DOHH2 (cell line): ENCODE data around the gene JAML.

Source experiments
- H3F3A ChIP-seq: fragments of 200-600 bp; sonication (generic), shearing (Covaris generic); 2 replicates; pipeline ENCODE4 v1.6.0; 2016; ENCODE audit warnings: antibody characterized with exemption, mild to moderate bottlenecking; ENCODE audit not compliant: control insufficient read depth, insufficient read depth
- H3K27ac ChIP-seq: fragments of 200-600 bp; sonication (generic); 2 replicates; pipeline ENCODE4 v1.5.1; 2014; ENCODE audit warnings: low read depth, mild to moderate bottlenecking, low read length, moderate library complexity
- H3K27me3 ChIP-seq: fragments of 200-600 bp; sonication (generic); 2 replicates; pipeline ENCODE4 v1.6.1; 2014; ENCODE audit warnings: mild to moderate bottlenecking, low read length, mixed read lengths; ENCODE audit not compliant: control insufficient read depth
- H3K36me3 ChIP-seq: fragments of 200-600 bp; sonication (generic); 2 replicates; pipeline ENCODE4 v1.6.1; 2014; ENCODE audit warnings: mild to moderate bottlenecking, low read length, moderate library complexity, mixed read lengths; ENCODE audit not compliant: control insufficient read depth
- H3K4me1 ChIP-seq: fragments of 200-600 bp; sonication (generic); 2 replicates; pipeline ENCODE4 v1.6.1; 2014; ENCODE audit warnings: mild to moderate bottlenecking, low read length, mixed read lengths; ENCODE audit not compliant: control insufficient read depth
- H3K4me2 ChIP-seq: fragments of 200-600 bp; sonication (generic); 2 replicates; pipeline ENCODE4 v1.6.0; 2014; ENCODE audit warnings: mild to moderate bottlenecking, low read length, moderate library complexity
- H3K4me3 ChIP-seq: fragments of 200-600 bp; sonication (generic); 2 replicates; pipeline ENCODE4 v1.5.1; 2014; ENCODE audit warnings: mild to moderate bottlenecking, low read length, mixed read lengths
- H3K79me2 ChIP-seq: fragments of 200-600 bp; sonication (generic); 2 replicates; pipeline ENCODE4 v1.6.1; 2014; ENCODE audit warnings: mild to moderate bottlenecking, low read length, mixed read lengths; ENCODE audit not compliant: control insufficient read depth
- H3K9me2 ChIP-seq: fragments of 200-600 bp; sonication (generic); replicated peaks from 2 replicates; pipeline ENCODE4 v1.6.1; 2014; ENCODE audit warnings: mild to moderate bottlenecking, low read length, mixed read lengths; ENCODE audit not compliant: control insufficient read depth
- H3K9me3 ChIP-seq: fragments of 200-600 bp; sonication (generic); 2 replicates; pipeline ENCODE4 v1.6.1; 2014; ENCODE audit warnings: antibody characterized with exemption, low read length, mixed read lengths; ENCODE audit not compliant: control insufficient read depth, insufficient read depth
- H4K20me1 ChIP-seq: fragments of 200-600 bp; sonication (generic); 2 replicates; pipeline ENCODE4 v1.6.0; 2014; ENCODE audit warnings: low read depth, mild to moderate bottlenecking, antibody characterized with exemption, low read length, moderate library complexity; ENCODE audit not compliant: control insufficient read depth, insufficient read depth
- EZH2phosphoT487 ChIP-seq: fragments of 200-600 bp; sonication (generic); IDR thresholded peaks from 2 replicates; pipeline ENCODE4 v1.6.1; 2017; ENCODE audit warnings: borderline replicate concordance, mild to moderate bottlenecking, antibody characterized with exemption, low read length, moderate library complexity, mixed read lengths
- TF ChIP-seq, protein P1 (sequence below): fragments of 200-600 bp; sonication (generic); IDR thresholded peaks from one replicate; pipeline ENCODE4 v1.5.1; 2014; ENCODE audit warnings: antibody characterized with exemption, mild to moderate bottlenecking, low read depth, low read length; ENCODE audit not compliant: poor library complexity, severe bottlenecking

Gene JAML

DNA sequence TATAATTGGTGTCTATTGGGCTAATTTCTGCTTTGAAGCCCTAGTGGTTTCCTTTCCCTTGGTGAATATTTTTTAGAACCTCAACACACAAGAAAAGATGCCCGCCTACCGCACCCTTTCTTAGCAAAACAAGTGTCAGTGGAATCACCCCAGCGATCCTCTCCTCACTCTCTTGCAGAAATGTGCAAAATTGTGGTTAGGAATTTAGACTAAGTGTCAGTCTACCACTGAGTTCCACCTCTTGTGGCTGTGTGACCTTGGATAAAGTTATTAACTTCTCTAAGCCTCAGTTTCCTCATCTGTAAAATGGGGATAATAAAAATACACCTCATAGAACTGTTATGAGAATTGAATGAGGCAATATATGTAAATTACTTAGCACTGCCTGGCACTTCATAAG, 5.3 kb upstream of the JAML start:
- Histone ChIP-seq H3K36me3 (no peaks in the 10 kb centered on the region; the same call in 1 of the 2 replicates), H4K20me1 (no peaks in the 10 kb centered on the region), H3K27me3 (no peaks in the 10 kb centered on the region), H3K4me3 (no peak overlapping the region), H3K4me1 (peaks cover 47% of the 10 kb centered on the region), H3K4me2 (no peak overlapping the region), H3F3A (peaks cover 4% of the 10 kb centered on the region; the same call in 1 of the 2 replicates), H3K27ac (no peak overlapping the region), H3K9me2 (no peaks in the 10 kb centered on the region), H3K79me2 (no peaks in the 10 kb centered on the region), H3K9me3 (no peaks in the 10 kb centered on the region)
- no peak for TF ChIP-seq EZH2phosphoT487
- TF ChIP-seq, protein P1, sequence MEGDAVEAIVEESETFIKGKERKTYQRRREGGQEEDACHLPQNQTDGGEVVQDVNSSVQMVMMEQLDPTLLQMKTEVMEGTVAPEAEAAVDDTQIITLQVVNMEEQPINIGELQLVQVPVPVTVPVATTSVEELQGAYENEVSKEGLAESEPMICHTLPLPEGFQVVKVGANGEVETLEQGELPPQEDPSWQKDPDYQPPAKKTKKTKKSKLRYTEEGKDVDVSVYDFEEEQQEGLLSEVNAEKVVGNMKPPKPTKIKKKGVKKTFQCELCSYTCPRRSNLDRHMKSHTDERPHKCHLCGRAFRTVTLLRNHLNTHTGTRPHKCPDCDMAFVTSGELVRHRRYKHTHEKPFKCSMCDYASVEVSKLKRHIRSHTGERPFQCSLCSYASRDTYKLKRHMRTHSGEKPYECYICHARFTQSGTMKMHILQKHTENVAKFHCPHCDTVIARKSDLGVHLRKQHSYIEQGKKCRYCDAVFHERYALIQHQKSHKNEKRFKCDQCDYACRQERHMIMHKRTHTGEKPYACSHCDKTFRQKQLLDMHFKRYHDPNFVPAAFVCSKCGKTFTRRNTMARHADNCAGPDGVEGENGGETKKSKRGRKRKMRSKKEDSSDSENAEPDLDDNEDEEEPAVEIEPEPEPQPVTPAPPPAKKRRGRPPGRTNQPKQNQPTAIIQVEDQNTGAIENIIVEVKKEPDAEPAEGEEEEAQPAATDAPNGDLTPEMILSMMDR = no peak

DNA sequence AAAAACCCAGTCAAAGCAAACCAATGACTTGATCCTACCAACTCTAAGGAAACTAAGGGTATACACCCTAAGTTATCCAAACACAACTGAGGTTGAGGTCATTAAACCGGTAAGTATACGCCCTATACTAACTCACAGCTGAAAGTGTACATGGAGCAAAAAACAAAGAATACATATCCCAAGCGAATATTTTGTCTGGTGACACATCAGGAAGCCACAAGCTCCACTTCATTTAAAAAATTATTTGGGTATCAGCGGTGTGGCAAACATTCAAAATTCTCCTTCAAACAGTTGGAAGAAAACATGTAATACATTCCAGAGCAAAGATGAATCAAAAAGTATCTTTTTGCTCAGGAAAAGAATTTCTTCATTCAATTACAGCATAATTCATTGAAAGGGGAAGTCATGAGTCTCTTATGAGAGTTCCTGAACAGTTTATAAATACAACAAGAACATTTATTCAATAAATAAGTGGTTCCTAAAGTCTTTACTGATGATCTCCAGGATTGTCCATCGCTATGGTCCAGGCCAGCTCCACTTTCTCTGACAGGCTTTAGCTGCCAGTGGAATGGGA, 4.5 kb upstream of the JAML start:
- no peak for TF ChIP-seq EZH2phosphoT487
- TF ChIP-seq, protein P1 = no peak
- no peak overlapping the region for H3K4me3 ChIP-seq
- H3K79me2 ChIP-seq = no peaks in the 10 kb centered on the region
- peaks cover 4% of the 10 kb centered on the region; the same call in 1 of the 2 replicates for H3F3A ChIP-seq
- H3K9me3 ChIP-seq = no peaks in the 10 kb centered on the region
- H3K36me3 ChIP-seq = no peaks in the 10 kb centered on the region; the same call in 1 of the 2 replicates
- no peaks in the 10 kb centered on the region for H4K20me1 ChIP-seq
- peak overlapping the region; percentile 19; the same call in 1 of the 2 replicates for H3K27ac ChIP-seq
- H3K27me3 ChIP-seq = no peaks in the 10 kb centered on the region
- H3K9me2 ChIP-seq = no peaks in the 10 kb centered on the region
- no peak overlapping the region for H3K4me2 ChIP-seq
- H3K4me1 ChIP-seq = peaks cover 54% of the 10 kb centered on the region

DNA sequence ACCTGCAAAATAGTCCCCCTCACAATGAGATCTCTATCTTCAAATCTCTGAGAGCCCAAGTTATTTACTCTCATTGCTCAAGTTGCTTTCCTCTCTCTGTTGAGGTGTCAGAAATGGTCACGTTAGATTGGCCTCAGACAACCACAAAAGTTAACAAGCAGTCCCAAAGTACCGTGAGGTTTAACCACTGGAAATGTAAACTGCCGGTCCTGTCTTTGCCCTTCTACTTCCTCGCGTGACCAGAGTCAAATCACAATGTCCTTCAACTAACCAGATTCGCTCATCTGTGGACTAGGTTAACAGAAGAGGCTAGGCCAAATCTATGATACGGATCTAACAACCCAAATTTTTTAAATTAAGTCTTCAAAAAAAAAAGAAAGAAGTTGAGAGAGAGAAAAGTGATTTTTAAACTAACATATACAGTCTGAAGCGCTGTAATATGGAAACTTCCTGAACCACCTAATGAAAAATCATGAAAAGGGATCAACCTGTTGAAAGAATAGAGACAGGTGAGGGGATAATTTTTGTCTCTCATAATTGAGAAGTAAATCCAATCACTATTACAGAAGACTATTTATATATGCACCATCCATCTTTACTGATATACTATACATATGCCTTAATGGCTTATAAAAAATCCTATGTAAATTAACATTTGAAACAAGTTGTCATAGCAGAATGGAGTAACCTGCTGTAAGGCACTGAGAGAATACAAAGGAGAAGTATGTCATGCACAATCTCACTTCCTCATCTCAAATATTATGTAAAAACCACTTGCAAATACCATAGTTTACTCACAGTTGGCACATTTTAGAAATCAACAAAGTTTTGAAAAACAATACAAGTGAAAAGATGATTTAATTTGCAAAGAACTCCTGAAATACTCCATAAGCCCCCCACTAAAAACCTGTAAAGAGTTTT, 3.3 kb upstream of the JAML start:
- Histone ChIP-seq H3K79me2 (no peaks in the 10 kb centered on the region), H3K27me3 (no peaks in the 10 kb centered on the region), H3K27ac (peak overlapping the region; percentile 48), H3K4me3 (peak overlapping the region; percentile 23), H3F3A (peaks cover 4% of the 10 kb centered on the region; the same call in 1 of the 2 replicates), H3K4me2 (peak overlapping the region; percentile 52), H3K4me1 (peaks cover 62% of the 10 kb centered on the region), H3K36me3 (no peaks in the 10 kb centered on the region; the same call in 1 of the 2 replicates), H3K9me2 (no peaks in the 10 kb centered on the region), H3K9me3 (no peaks in the 10 kb centered on the region), H4K20me1 (no peaks in the 10 kb centered on the region)
- TF ChIP-seq, protein P1 = no peak
- TF ChIP-seq EZH2phosphoT487 = no peak
